Breast epithelium (tissue), 3 donors: ENCODE data around the gene MAT1A.
"Not testable (repeated sequence)": the region's sequence is repeated elsewhere in the genome, so short reads cannot be mapped to it uniquely, and the experiment has no call there.

Experiments used
- CTCF ChIP-seq, 3 donors: fragments of 450-650 bp; IDR thresholded peaks; one replicate each; pipeline ENCODE4 v1.5.1; 2016 to 2017; ENCODE audit warnings: antibody characterized with exemption in 3 of 3, mild to moderate bottlenecking in 3 of 3, moderate library complexity in 3 of 3
- POLR2AphosphoS5 ChIP-seq, 3 donors: sonication (generic); formaldehyde crosslinking; IDR thresholded peaks; one replicate each; pipeline ENCODE4 v1.6.1; 2017; ENCODE audit warnings: antibody characterized with exemption in 3 of 3

DNA sequence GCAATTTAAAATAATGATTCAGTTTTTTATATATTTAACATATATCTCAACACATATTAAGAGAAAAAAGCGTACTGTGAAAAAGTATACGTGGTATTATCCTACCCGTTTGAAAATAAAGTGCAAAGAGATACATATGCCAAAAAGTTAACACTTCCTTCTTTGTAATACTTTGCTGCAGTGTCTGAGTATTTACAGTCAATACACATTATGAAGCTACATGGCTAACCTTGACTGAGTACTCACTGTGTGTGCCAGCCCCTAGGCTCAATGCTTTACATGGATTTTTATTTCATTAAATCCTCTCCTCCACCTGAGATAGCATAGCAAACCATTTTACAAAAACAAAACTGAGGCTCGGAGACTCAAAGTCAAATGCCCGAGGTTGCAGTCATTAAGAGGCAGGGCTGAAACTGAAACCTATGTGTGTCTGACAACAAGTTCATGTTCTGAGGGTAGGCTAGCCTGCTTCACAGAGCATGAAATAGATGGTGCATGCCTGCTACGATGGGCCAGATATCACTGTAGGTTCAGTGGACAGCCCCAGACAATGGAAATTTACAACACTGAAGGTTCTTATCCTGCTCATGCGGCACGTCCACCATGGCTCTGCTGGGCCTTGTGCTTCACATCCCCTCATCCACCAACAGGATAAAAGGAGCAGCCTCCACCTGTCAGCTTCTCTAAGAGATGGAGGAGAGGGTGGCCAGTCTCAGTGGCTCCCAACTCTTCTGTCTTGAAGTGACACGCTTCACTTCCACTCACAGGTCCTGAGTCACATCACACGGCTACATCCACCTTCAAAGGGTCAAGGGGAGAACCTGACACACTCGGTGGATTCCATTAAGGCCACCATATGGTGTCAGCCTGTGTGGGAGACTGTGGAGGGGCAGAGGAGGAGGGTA, 54.9 kb downstream of the MAT1A start:
- TF ChIP-seq CTCF, POLR2AphosphoS5 (IDR thresholded peaks at IDR 0.05): not testable (repeated sequence)
